ENCODE measurements around the gene HARBI1.

Gene HARBI1, protein sequence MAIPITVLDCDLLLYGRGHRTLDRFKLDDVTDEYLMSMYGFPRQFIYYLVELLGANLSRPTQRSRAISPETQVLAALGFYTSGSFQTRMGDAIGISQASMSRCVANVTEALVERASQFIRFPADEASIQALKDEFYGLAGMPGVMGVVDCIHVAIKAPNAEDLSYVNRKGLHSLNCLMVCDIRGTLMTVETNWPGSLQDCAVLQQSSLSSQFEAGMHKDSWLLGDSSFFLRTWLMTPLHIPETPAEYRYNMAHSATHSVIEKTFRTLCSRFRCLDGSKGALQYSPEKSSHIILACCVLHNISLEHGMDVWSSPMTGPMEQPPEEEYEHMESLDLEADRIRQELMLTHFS

DNA sequence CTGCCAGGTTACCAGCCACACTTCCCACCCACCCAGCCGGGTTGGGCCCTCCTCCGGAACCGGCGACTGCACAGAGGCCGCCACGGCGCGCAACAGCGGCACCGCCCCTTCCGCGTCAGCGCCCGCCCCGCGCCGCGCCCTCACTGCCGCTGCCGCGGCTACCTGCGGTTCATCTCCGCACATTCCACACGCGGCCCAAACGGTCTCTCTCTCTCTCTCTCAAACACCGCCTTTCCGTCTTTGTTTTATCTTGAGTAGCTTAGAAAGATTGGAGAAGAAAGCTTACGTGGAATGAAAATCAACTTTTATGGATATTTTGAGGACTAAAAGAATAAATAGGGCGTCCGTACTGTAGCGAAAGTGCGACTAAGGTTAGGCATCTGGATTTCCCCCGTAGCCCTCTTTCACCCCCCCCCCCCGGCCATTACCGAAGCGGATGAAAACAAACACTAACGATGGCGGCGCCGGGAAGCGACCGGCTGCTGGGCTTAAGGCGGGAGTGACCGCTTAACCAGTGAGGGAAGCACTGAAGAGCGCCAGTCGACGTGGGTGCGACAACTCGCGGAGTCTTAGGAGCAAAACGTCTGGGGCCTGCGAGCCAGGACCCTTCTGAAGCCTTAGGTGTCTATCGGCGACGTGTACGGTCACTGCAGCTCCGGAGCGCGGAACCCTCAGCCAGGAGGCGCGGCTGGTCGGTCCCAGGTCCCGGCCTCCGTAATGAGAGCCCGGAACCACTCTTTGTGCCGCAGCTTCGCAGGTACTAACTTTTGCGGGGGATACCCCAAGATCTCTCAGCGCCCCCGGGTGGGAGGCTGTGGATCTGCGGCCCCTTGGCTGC lies at the start of gene HARBI1, which contains the start of gene ATG13:
Gene HARBI1 (minus strand): TSS at position 94 of the 838 bp plus-strand sequence. CDS start 990 bp downstream, outside the sequence.
Gene ATG13 (plus strand): TSS at position 420 of the 838 bp plus-strand sequence. CDS start 26,739 bp downstream, outside the sequence.
- DNase-seq, result peak; percentile 84

DNA sequence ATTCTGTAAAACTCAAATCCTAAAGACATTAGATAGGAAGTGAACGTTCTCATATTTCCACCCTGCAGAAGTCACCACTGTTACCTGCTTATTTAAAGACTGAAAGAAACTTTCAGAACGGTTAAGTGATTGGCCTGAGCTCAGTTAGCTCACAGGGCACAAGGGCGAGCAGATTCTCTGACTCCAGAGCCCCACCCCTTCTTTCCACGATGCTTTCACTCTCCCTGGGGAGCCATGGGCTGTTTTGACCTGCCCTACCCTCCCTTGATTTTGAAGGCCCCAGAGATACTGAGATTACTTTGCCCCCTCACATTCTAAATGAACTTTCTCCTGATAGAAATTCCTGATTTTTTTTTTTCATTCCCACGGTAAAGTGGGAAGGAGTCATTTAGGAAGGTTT lies 49.5 kb upstream of the HARBI1 start:
- DNase-seq, result no peak

DNA sequence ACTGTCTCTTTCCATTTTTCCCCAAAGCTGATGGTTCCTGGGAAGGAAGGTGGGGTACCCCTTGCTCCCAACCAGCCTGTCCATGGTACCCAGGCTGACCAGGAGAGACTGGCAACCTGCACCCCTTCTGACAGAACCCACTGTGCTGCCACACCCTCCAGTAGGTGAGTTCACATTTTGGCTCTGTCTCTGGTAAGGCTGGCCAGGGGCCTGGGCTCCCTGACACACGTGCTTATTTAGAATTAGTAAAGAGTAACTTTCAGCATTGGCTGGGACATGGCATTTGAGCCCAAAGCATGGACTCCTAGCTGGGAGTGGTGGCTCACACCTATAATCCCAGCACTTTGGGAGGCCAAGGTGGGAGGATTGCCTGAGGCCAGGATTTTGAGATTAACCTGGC lies 48.3 kb upstream of the HARBI1 start:
- no peak for DNase-seq

DNA sequence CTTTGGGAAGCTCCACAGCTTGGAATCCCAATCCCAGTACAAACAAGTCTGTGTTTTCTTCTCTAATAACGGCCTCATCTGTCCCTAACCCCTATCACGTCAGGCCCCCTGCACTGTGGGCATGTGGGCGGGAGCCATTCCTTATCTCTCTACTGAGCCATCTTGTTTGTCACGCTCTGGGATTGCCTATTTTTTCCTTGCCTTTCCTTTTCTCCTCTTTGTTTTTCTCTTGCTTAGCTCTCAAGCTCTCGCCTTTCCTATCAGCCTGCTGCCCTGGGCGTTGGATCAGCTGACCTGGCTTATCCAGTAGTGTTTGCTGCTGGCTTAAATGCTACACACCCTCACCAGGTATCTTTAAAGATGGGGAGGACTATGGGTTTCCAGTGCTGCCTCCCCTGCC lies 47.6 kb upstream of the HARBI1 start:
- DNase-seq, result no peak

DNA sequence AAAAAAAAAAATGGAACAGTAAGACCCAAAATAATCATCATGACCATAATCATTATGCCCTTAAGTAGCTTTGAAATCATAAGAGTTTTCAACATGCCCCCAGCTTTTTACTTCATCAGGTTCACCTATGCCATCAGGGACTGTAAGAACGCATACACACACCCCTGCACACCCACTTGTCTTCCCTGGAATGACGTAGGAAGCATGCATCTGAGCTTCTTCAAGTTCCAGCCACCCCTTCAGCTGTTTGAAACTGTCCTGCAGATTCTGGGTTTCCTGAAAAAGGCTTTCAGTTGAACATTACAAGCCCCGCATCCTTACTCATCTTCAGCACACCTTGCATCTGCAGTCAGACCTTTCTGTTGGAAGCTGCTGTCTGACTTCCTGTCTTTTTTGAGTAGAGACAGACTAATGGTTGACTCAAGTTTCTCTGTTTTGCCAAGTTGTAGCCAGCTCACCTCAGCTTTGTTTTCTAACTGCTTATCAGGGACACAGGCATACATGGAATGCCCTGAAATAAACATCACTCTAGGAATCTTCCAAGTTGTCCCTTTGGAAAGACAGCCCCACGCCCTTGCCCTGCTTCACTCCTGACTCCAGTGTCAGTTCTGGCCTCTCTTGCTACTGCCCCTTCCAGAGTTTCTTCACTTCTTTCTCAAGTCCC lies 46.4 kb upstream of the HARBI1 start:
- no peak for DNase-seq

DNA sequence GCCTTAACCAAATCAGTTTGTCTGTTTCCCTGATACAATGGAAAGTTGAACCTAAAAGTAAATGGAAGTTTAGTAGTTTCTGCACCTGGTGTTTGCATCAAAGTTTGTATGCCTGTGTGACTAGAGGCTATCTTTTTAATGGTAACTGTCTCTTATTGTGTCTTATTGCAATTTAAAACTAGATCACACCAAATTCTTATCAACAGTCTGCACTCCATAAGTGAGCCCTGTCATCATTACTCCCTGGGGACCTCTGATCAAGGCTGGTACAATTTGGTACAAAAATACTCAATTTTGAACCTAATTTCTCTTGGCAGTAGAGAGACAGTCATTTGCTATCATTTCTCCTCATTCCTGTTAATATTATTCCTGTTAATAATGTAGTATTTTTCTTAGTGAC lies 45.3 kb upstream of the HARBI1 start:
- no peak for DNase-seq

DNA sequence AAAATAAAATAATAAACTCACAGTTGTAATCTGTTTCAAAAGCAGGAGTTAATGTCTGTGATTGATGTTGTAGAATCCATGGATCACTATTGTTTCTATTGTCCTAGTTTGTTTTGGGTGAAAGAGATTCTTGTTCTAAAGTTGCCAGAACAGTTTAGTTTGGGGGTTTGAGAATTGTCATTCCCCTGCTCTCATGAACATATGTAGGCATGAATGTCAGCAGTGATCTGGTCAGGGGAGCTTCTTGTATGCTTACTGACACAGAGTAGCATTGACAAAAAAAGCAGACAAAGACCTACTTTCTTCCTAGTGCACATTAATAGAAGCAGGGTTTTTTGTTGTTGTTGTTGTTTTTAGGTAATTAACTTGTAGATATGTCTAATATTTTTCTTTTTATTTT lies 44.8 kb upstream of the HARBI1 start:
- no peak for DNase-seq

DNA sequence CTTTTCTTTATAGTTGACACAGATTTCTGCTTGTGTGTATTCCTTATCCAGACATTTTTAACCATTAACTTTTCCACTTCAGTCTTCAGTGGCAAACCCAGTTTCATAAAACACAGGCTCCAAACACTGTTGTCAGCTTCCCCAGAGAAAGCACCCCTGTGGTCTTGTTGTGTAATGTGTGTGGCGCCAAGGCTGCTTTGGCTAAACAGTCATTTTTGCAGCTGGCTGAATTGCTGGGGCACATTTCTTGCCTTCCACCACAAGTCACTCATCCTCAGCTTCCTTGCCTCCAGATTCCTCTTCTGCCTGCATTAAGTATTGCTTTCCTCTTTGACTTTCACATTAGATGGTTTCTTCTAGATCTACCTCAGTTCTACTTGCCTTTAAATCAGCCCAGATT lies 42.9 kb upstream of the HARBI1 start:
- DNase-seq, result no peak

DNA sequence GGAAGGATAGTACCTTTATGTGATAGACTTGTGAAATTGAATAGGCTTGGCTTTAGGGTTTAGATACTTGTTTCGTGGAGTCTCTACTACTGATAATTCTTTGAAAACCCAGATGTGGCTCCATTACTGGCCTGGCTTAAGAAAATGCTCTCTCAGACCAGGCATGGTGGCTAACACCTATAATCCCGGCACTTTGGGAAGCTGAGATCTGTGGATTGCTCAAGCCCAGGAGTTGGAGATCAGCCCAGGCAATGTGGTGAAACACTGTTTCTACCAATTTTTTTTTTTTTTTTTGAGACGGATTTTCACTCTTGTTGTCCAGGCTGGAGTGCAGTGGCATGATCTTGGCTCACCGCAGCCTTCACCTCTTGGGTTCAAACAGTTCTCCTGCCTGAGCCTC lies 41.2 kb upstream of the HARBI1 start:
- DNase-seq, result no peak

DNA sequence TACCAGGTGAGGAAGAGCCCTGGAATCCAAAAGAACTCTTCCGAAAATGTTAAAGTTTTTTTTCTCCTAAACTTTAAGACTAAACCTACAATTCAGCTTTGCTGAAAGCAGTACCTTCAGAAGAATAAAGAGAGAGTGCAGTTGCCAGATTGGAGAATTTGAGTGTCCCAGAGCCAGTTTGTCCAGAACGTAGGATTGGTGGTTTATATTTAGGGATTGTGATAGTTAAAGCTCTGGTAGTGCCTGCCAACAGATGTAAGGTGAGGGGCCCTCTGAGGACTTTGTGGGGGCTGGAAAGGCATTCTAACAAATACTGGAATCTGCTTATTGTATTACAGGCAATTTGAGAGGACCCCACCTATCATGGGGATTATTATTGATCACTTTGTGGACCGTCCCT lies 40.2 kb upstream of the HARBI1 start:
- DNase-seq, result no peak

DNA sequence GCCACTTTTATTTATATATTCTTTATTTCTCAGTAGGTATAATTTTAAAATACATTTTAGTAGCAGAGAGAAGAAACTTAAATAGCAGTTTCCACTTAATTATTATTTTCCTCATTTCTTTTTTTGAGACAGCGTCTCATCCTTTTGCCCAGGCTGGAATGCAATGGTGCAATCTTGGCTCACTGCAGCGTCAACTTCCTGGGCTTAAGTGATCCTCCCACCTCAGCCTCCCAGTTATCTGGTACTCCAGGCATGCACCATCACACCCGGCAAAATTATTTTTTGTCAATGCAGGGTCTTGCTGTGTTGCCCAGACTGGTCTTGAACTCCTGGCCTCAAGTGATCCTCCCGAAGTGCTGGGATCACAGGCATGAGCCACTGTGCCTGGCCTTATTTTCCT lies 38.6 kb upstream of the HARBI1 start:
- no peak for DNase-seq

DNA sequence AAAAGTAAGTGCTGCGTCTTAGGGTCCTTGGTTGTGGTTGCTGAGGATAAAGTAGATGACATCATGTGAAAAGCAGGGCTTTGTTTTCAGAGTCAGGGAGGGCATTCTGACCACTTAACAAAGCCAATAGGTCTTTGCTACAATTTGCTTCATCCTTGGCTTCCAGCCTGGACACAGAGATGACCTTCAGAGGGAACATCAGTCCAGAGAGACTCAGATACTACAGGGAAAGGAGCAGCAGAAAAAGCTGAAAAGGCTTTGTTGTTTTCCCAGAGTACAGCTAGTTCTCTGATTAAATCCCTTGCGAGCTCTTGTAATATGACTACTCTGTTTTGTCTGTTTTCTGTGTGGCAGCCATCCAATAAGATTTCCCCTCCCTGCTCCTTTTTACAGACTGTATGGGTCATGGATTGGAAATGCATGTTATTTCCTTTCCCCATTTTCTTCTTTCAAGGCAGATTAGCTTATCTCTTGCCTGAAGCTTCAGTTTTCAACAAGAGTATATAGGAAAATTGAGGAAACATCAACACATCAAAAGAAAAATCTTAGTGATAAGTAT lies 32.2 kb upstream of the HARBI1 start:
- DNase-seq, result no peak

DNA sequence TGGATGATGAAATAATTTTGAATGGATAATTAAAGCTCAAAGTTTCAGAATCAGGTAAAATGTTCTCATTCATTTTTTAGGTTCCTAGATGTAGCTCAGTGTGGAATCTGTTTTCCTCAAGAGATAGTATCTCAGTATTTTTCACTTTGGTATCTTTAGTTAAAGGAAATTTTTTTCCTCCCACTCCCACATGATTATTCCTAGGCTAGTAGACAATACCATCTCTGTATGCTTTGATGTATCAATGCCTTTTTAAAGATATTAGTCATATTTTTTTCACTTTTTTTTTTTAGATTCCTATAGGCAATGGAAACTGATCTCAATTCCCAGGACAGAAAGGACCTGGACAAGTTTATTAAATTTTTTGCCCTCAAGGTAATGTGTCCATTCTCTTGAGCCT lies 27.0 kb upstream of the HARBI1 start:
- no peak for DNase-seq

DNA sequence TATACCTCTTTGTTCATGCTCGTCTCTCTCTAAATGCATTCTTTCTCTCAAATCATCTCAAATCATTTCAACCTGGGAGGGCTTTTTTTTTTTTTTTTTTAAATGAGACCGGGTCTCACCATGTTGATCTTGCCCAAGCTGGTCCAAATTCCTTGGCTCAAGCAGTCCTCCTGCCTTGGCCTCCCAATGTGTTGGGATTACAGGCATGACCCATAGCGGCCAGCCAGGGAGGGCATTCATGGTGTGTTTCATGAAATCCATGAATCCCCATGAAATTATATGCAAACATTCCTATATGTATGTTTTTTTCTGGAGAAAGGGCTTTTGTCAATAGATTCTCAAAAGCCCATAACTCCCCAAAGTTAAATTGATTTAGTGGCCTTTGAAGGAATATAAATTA lies 26.5 kb upstream of the HARBI1 start:
- no peak for DNase-seq

DNA sequence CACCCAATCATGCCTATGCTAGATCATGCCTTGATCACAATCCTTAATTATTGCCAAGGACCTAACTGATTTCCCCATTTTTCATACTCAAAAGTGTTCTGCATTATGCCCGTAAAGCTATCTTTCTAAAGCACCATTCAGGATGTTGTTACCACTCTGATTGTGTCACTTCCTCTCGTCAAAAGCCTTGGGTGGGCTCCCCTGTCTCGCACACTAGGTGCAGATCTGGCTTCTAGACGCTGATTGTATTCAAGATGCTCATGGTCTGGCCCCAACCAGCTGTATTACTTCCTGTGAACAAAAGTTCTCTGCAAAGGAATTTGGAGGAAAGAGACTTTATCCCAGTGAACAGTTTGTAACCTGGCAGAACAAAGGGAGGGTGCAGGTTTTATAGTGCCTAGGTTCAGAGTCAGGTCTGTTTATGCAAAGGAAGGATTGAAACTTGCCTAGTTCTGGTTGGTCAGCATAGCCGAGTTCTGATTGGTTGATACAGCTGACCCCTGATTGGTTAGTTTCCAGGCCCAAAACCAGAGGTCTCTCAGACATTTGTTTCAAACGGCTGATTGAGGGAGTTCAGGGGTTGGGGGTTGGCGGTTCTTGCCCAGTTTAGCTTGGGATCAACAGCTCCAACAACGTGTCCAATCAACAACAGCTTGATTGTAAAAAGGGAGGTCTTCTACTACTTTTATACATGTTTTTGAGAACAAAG lies 25.8 kb upstream of the HARBI1 start:
- DNase-seq, result no peak

DNA sequence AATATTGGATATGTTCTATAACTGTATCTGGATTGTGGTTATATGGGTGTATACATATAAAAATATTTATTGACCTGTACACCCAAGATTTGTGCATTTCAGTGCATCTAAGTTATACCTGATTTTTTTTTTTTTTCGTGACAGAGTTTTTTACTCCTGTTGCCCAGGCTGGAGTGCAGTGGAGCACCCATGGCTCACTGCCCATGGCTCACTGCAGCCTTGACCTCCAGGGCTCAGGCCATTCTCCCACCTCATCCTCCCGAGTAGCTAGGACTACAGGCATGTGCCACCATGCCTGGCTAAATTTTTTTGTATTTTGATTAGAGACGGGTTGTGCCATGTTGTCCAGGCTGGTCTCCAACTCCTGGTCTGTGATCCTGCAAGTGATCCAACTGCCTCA lies 24.6 kb upstream of the HARBI1 start:
- DNase-seq, result no peak

DNA sequence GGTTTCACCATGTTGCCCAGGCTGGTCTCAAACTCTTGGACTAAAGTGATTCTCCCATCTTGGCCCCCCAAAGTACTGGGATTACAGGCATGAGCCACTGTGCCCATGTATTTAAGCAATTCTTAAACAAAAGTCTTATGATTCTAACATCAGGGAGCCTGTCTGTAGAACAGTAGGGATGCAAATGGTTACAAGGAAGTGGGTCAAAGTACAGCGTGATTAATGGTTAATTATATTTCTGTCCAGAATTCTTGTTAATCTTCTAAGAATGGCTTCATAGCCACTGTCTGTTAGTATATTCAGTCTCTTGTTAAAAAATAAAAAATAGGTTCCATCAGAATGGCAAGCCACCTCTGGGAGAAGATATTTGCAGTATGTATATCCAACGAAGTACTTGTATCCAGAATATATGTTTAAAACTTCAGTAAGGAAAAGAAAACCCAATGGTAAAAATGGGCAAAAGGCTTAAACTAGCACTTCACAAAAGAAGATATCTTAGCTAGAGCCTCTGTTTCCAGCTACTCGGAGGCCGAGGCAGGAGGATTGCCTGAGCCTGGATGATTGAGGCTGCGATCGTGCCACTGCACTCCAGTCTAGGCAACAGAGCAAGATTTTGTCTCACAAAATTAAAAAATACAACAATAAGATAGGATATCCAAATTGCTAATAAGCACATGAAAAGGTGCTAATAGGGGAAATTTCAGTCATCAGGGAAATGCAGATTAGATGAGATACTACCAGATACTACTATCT lies 23.2 kb upstream of the HARBI1 start:
- no peak for DNase-seq

DNA sequence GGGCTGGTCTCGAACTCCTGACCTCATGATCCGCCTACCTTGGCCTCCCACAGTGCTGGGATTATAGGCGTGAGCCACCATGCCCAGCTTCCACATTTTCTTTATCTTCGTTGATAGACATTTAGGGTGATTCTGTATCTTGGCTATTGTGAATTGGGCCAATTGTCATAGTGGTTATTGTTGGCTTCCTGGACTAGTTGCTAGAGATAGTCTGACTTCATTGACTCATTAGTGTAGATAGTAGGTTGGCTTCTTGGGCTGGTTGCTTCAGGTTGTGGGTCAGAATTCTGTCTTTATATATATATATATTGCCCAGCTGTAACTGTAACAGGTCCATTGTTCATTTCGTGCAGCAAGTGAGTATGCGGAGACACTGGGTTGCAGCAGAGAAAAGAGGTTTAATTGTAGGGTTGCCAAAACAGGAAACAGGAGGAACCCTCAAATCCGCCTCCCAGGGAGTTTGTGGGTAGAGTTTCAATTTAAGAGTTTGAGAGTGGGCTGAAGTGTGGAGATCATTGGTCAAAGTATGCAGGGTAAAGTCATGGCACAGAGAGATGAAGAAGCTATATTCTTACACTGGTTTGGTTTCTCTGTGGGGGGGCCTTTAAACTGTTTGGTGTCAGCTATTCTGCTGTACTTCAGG lies 22.3 kb upstream of the HARBI1 start:
- no peak for DNase-seq

DNA sequence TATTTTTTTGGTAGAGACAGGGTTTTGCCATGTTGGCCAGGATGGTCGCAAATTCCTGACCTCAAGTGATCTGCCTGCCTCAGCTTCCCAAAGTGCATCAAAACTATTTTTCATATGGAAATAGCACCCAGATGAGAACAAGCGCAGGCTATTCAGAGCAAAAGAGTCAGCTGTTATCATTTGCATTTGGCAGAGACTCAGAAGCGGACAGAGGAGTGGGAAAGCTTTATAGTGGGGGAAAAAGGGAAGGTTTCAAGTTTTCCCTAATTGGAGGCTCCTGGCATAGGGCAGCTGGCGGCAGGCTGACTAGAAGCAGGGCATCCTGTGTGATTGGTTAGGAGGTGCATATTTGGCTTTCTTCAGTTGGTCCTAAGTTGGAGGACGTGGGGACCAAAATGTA lies 20.5 kb upstream of the HARBI1 start:
- DNase-seq, result no peak

DNA sequence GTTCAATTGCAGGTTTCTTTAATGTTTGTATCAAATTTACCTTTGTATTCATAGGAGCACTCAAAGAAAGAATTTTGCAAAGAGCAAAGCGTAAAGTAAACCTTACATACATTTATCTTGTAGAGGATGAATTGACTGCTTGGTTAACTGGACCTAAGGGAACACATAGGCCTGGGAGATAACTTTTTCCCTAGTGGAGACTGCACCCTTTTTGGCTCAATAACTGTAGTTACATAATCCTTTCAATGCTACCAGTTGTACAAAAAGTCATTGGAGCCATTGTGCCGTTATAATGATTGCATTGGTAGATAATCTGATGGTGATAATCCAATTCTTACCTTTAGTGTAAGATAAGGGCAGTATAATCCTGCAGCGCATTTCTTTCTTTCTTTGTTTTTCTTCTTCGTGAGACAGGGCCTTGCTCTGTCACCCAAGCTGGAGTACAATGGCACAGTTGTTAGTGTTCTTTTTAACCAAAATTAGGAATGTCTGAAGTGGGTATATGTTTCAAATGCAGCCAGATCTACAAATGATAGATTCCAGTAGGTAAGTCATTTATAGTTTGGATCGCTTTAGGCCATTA lies 18.6 kb upstream of the HARBI1 start:
- DNase-seq, result no peak

Measured in NCI-H446 treated with DMSO at 0.1 percent for 48 hours (cell line).